DMS153 treated with DMSO at 0.1 percent for 48 hours (cell line): ENCODE data around the gene HUNK.

Source experiments
- DNase-seq: peaks from one replicate; lab custom pipeline; 2025; ENCODE audit not compliant: unreplicated experiment; lab: John Stamatoyannopoulos, UW

HUNK gene

DNA sequence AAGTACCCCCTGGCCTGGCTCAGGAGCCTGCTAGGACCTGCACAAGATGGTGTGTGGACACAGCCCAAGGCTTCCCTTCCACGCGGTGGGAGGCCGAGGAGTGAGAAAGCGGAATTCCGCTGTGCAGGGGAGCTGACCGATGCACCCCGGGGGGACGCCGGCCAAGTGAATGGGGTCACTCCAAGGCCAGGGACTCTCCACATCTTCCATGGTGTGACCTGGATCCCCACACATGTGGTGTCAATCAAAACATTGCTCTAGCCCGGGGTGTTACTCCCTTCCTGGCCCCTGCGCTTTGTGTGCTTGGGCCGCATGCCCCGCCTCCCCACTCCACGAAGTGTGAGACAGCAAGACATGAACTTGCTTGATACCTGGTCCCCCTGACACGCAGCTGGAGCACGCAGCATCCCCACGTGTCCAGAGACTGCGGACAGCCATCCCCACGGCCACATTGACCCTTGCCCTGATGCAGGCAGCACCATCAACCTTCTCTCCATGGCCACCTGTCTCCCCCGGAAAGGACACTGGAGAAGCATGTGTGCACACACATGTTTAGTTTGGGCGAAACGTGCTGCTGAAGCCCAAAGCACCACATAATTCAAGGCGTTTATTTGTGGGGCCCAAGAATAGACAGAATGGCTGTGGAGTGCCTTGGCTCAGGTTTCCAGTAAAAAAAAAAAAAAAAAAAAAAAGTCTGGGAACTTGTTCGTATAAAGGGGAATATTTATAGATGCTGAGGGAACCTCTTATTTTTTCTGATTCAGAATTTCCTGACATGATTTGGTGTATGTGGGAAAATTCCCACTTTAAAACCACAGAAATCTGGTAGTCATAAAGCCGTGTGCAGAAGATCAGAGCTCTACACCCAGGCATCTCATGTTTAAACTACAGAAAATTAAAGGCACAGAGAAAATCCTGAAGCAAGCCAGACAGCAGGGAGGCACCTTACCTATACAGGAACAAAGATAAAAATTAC is 171.7 kb downstream of the HUNK start:
- no peak for DNase-seq

DNA sequence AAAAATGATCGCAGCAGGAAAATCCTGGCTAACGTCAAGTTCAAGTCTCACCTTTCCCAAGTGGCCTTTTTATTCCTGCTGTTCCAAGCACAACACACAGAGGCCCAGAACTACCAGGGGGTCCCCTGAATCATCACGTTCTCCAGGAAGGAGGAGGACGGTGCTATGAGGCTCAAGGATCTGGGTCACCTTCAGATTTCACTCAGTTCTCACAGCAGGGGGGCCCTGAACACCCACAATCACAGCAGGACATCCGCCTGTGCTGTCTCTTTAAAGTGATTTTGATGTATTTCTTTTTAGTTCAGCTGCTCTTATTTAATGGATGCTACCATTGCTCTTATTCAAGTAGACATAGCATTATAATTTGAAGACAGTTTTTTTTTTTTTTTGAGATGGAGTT is 173.4 kb downstream of the HUNK start:
- DNase-seq, result no peak

DNA sequence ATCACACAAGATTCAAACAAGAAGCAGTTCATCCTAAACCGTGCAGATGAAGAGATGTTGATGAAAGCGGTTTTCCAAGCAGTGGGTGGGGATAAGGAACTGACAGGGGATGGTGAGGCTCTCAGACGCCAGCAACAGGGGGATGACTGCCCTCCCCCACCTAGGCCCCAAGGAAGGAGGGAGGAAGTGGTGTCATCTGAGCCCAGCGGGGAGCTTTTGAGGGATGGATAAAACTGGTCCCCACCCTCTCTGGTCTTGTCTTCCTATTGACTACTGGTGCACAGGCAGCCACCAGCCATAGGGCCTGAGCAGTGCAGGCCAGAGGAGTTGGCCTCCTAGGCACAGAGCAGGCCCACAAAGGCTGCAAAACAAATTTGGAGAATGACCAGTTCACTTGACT is 175.5 kb downstream of the HUNK start:
- DNase-seq, result no peak
